HG03159 (cell line): ENCODE results near the gene IL1RAP.
"Not testable (repeated sequence)": the region's sequence is repeated elsewhere in the genome, so short reads cannot be mapped to it uniquely, and the experiment has no call there.

Experiments used
- ATAC-seq: cut with Tn5 transposase; IDR thresholded peaks from one replicate; pipeline ENCODE4 v1.9.1; 2021; ENCODE audit warnings: mild to moderate bottlenecking, moderate library complexity; ENCODE audit not compliant: unreplicated experiment

Gene IL1RAP

GRCh38 chr3:190513409-190514370, at the start of gene IL1RAP:
Gene IL1RAP, plus strand, starts transcription at chr3:190514085. Its CDS starts 50,205 bp downstream, at chr3:190564290.
- ATAC-seq = peak; percentile 97

GRCh38 chr3:190467922-190468321, 46.0 kb upstream of the IL1RAP start:
- no peak for ATAC-seq

- ATAC-seq = not testable (repeated sequence)
These were observed 40.6 kb upstream of the IL1RAP start for GRCh38 chr3:190473261-190473660.

GRCh38 chr3:190481779-190482178, 32.1 kb upstream of the IL1RAP start:
- ATAC-seq = no peak

GRCh38 chr3:190485830-190486532, 27.9 kb upstream of the IL1RAP start:
- ATAC-seq = no peak

- ATAC-seq = no peak
These were observed 27.4 kb upstream of the IL1RAP start for GRCh38 chr3:190486533-190486864.

GRCh38 chr3:190486908-190487607, 26.8 kb upstream of the IL1RAP start:
- ATAC-seq = no peak

- ATAC-seq = no peak
These were observed 22.3 kb upstream of the IL1RAP start for GRCh38 chr3:190491533-190492054.

GRCh38 chr3:190492129-190492528, 21.8 kb upstream of the IL1RAP start:
- ATAC-seq = no peak

GRCh38 chr3:190492966-190493365, 20.9 kb upstream of the IL1RAP start:
- ATAC-seq = no peak

GRCh38 chr3:190494907-190495306, 19.0 kb upstream of the IL1RAP start:
- no peak for ATAC-seq

GRCh38 chr3:190495354-190495753, 18.5 kb upstream of the IL1RAP start:
- ATAC-seq = no peak

GRCh38 chr3:190495796-190496195, 18.1 kb upstream of the IL1RAP start:
- no peak for ATAC-seq

GRCh38 chr3:190496859-190497258, 17.0 kb upstream of the IL1RAP start:
- ATAC-seq = no peak

GRCh38 chr3:190497811-190498210, 16.1 kb upstream of the IL1RAP start:
- ATAC-seq = no peak

- ATAC-seq = no peak
These were observed 15.6 kb upstream of the IL1RAP start for GRCh38 chr3:190498293-190498692.

GRCh38 chr3:190499122-190499521, 14.8 kb upstream of the IL1RAP start:
- ATAC-seq = no peak

- ATAC-seq = no peak
These were observed 10.9 kb upstream of the IL1RAP start for GRCh38 chr3:190502946-190503345.

- ATAC-seq = no peak
These were observed 9.3 kb upstream of the IL1RAP start for GRCh38 chr3:190504354-190505125.

GRCh38 chr3:190505381-190506003, 8.4 kb upstream of the IL1RAP start:
- ATAC-seq = no peak
